Keratinocyte (primary cell): ENCODE measurements around the gene B4GALT3. TPM values are rescaled to one million over a fixed set of nuclear protein-coding genes. Genes with fewer than 3 reads are reported as not detected.

Experiments
- DNase-seq: peaks from one replicate; pipeline ENCODE4 v3.0.0-alpha.2; 2011; ENCODE audit warnings: low read depth, missing footprints, low spot score
- FAIRE-seq: peaks from 2 replicates; lab custom pipeline; 2011; peaks lifted over from hg19 to GRCh38; lab: Jason Lieb, UNC
- H2AFZ ChIP-seq: 2 replicates; pipeline ENCODE4 v1.6.0; 2012; ENCODE audit warnings: low read length, control low read depth, inconsistent platforms; ENCODE audit not compliant: control insufficient read depth
- H3K27ac ChIP-seq: 2 replicates; pipeline ENCODE4 v1.5.1; 2011; ENCODE audit warnings: low read length; ENCODE audit not compliant: control insufficient read depth, insufficient read depth
- H3K27me3 ChIP-seq: 3 replicates; pipeline ENCODE4 v1.6.0; 2011; ENCODE audit warnings: low read length; ENCODE audit not compliant: control insufficient read depth, insufficient read depth; ENCODE audit errors: extremely low read depth
- H3K36me3 ChIP-seq, 2 experiments: 2 replicates in 1 of 2; 3 replicates in 1 of 2; pipeline ENCODE4 v1.5.1; 2011; ENCODE audit warnings: low read length in 2 of 2, mild to moderate bottlenecking in 1 of 2; ENCODE audit not compliant: control insufficient read depth in 2 of 2, insufficient read depth in 2 of 2; ENCODE audit errors: extremely low read depth in 1 of 2
- H3K4me1 ChIP-seq: 3 replicates; pipeline ENCODE4 v1.5.1; 2011; ENCODE audit warnings: low read length; ENCODE audit not compliant: control insufficient read depth, insufficient read depth; ENCODE audit errors: extremely low read depth
- H3K4me2 ChIP-seq: 3 replicates; pipeline ENCODE4 v1.6.0; 2011; ENCODE audit warnings: low read depth, low read length; ENCODE audit not compliant: control insufficient read depth, insufficient read depth; ENCODE audit errors: extremely low read depth
- H3K4me3 ChIP-seq, 3 experiments: fragments of 200-600 bp in 1 of 3; sonication (generic) in 1 of 3; 2 replicates in 2 of 3; 3 replicates in 1 of 3; pipeline ENCODE4 v1.5.1; 2011 to 2016; ENCODE audit warnings: low read length in 3 of 3, mild to moderate bottlenecking in 3 of 3, control low read depth in 2 of 3, inconsistent platforms in 1 of 3, low read depth in 1 of 3, mixed read lengths in 1 of 3, mixed run types in 1 of 3, moderate library complexity in 1 of 3; ENCODE audit not compliant: control insufficient read depth in 2 of 3, insufficient read depth in 2 of 3; ENCODE audit errors: extremely low read depth in 1 of 3
- H3K79me2 ChIP-seq: 2 replicates; pipeline ENCODE4 v1.6.0; 2012; ENCODE audit warnings: low read length; ENCODE audit not compliant: control insufficient read depth, insufficient read depth
- H3K9ac ChIP-seq: 3 replicates; pipeline ENCODE4 v1.6.0; 2011; ENCODE audit warnings: low read length; ENCODE audit not compliant: control insufficient read depth, insufficient read depth; ENCODE audit errors: extremely low read depth
- H3K9me1 ChIP-seq: 3 replicates; pipeline ENCODE4 v1.6.0; 2011; ENCODE audit warnings: low read length; ENCODE audit not compliant: control insufficient read depth, insufficient read depth; ENCODE audit errors: extremely low read depth
- H3K9me3 ChIP-seq: 2 replicates; pipeline ENCODE4 v1.5.1; 2012; ENCODE audit warnings: low read depth, low read length; ENCODE audit not compliant: control insufficient read depth
- H4K20me1 ChIP-seq: 3 replicates; pipeline ENCODE4 v1.6.0; 2011; ENCODE audit warnings: low read length; ENCODE audit not compliant: control insufficient read depth, insufficient read depth; ENCODE audit errors: extremely low read depth
- EZH2 ChIP-seq: IDR thresholded peaks from one replicate; pipeline ENCODE4 v1.6.1; 2012; ENCODE audit warnings: inconsistent platforms, mild to moderate bottlenecking, low read length, moderate library complexity
- dilution Hi-C: fragments of 300-500 bp; cut with MboI; formaldehyde crosslinking; loops from one replicate; pipeline ENCODE4 v1.7.0; 2020; ENCODE audit warnings: low sequenced_read_pairs; ENCODE audit not compliant: extremely low pct_ligation_motif_present
- polyA plus RNA-seq, 5 experiments: library from polyadenylated mRNA; depleted of rRNA in 3 of 5; stranded (reverse) in 3 of 5; stranded (forward) in 1 of 5; unstranded in 1 of 5; fragments of >200 nt; gene quantifications; 1 replicate in 1 of 5; 2 replicates in 3 of 5; 3 replicates in 1 of 5; pipeline versions ENCODE4 v1.2.1 to v1.2.3, GENCODE V29; 2011 to 2012; ENCODE audit warnings: missing spikeins in 2 of 5, low read depth in 1 of 5, low replicate concordance in 1 of 5
- TF ChIP-seq, protein P1 (sequence below), 3 experiments: IDR thresholded peaks in 1 of 3; conservative IDR thresholded peaks in 1 of 3; optimal IDR thresholded peaks in 1 of 3; 2 replicates in 2 of 3; 3 replicates in 1 of 3; pipeline versions ENCODE3 to v1.5.1; 2011; ENCODE audit warnings: low read length in 3 of 3, mild to moderate bottlenecking in 3 of 3, moderate library complexity in 2 of 3, control low read depth in 1 of 3, inconsistent platforms in 1 of 3; ENCODE audit not compliant: insufficient read depth in 2 of 3; ENCODE audit errors: extremely low read depth in 1 of 3

The B4GALT3 gene
- polyA plus RNA-seq, 1 donor (not counting 4 experiments of a cell fraction or from before 2014, with no cell fraction given) = 19.1 TPM

DNA sequence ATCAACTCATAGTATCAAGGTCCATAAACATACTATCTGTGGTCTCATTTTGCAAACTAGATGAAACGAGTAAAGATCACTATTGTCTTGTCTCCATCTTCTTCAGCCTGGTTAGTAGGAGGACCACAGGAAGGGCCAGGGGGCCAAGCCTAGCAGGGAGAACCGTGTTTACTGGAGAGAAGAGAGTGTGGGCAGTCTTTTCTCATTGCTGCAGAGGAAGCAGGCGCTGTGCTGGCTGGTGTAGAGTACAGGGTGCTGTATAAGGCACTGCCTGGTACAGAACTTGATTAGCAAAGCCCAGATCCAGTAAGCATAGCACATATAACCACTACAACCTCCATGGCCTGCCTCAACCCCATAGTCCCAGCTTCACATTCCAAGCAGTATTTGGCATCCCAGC lies 10.0 kb upstream of the B4GALT3 start:
- Histone ChIP-seq H3K4me3 (no peak overlapping the region), H4K20me1 (no peaks in the 10 kb centered on the region), H2AFZ (no peak overlapping the region), H3K79me2 (no peaks in the 10 kb centered on the region), H3K4me2 (no peak overlapping the region), H3K27me3 (no peaks in the 10 kb centered on the region), H3K27ac (no peak overlapping the region), H3K4me1 (peaks cover 6% of the 10 kb centered on the region), H3K36me3 (no peaks in the 10 kb centered on the region), H3K9me1 (no peaks in the 10 kb centered on the region), H3K9ac (no peak overlapping the region), H3K9me3 (no peaks in the 10 kb centered on the region)
- FAIRE-seq = no peak
- dilution Hi-C loops = no loop called here
- DNase-seq = no peak
- no peak for TF ChIP-seq EZH2
- TF ChIP-seq, protein P1, sequence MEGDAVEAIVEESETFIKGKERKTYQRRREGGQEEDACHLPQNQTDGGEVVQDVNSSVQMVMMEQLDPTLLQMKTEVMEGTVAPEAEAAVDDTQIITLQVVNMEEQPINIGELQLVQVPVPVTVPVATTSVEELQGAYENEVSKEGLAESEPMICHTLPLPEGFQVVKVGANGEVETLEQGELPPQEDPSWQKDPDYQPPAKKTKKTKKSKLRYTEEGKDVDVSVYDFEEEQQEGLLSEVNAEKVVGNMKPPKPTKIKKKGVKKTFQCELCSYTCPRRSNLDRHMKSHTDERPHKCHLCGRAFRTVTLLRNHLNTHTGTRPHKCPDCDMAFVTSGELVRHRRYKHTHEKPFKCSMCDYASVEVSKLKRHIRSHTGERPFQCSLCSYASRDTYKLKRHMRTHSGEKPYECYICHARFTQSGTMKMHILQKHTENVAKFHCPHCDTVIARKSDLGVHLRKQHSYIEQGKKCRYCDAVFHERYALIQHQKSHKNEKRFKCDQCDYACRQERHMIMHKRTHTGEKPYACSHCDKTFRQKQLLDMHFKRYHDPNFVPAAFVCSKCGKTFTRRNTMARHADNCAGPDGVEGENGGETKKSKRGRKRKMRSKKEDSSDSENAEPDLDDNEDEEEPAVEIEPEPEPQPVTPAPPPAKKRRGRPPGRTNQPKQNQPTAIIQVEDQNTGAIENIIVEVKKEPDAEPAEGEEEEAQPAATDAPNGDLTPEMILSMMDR (optimal IDR thresholded peaks at IDR 0.05 in 1 of 3, IDR thresholded peaks at IDR 0.05 in 1 of 3, conservative IDR thresholded peaks at IDR 0.05 in 1 of 3; ENCODE audit: extremely low read depth in 1 of 3, insufficient read depth in 2 of 3, low read length in 3 of 3) = no peak

DNA sequence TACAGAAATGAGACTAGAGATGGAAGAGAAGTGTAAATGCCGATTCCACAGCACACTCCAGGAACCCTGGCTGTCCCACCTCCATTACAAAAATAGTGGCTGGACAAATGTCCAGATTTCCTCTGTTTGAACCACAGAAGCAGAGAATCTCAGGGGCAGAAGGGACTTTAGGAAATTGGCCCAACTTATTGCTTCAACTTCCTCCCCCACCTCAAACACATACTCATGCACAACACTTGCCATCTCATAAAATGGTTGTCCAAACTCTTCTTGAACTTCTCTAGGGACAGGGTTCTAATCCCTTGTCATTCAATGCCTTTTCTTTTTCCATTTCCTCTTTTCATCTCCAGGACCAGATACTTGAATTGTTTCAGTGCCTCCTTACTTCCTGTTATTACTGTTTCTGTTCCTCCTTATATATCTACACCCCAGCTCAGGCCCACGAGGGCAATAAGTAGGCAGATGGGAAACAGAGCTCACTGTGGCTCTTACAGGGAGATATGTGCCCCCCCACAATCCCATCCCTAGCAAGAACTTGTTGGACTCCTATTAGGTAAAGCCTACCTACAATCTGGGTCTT lies 8.5 kb upstream of the B4GALT3 start:
- no peak for FAIRE-seq
- Histone ChIP-seq H3K9me3 (no peaks in the 10 kb centered on the region), H2AFZ (no peak overlapping the region), H3K9me1 (no peaks in the 10 kb centered on the region), H3K9ac (no peak overlapping the region), H3K4me3 (no peak overlapping the region), H3K4me2 (no peak overlapping the region), H3K27me3 (no peaks in the 10 kb centered on the region), H3K79me2 (no peaks in the 10 kb centered on the region), H3K4me1 (peaks cover 13% of the 10 kb centered on the region), H4K20me1 (no peaks in the 10 kb centered on the region), H3K36me3 (no peaks in the 10 kb centered on the region), H3K27ac (no peak overlapping the region)
- dilution Hi-C loops = no loop called here
- TF ChIP-seq, protein P1 (optimal IDR thresholded peaks at IDR 0.05 in 1 of 3, IDR thresholded peaks at IDR 0.05 in 1 of 3, conservative IDR thresholded peaks at IDR 0.05 in 1 of 3; ENCODE audit: extremely low read depth in 1 of 3, insufficient read depth in 2 of 3, low read length in 3 of 3) = no peak
- TF ChIP-seq EZH2 = no peak
- DNase-seq = no peak
